ENCODE measurements around the gene LILRB3.

GRCh38 chr19:54247106-54247930, 24.5 kb upstream of the LILRB3 start:
- TF ChIP-seq CTCF (optimal IDR thresholded peaks at IDR 0.05 in 1 of 3, IDR thresholded peaks at IDR 0.05 in 1 of 3, conservative IDR thresholded peaks at IDR 0.05 in 1 of 3; ENCODE audit: extremely low read depth in 1 of 3, insufficient read depth in 2 of 3, low read length in 3 of 3) = no peak
- no peak for TF ChIP-seq EZH2 (IDR thresholded peaks at IDR 0.05; ENCODE audit: low read length)
